GM19328 (cell line): ENCODE results near the gene TRPM2.

Experiments used
- ATAC-seq: cut with Tn5 transposase; IDR thresholded peaks from one replicate; pipeline ENCODE4 v1.9.1; 2021; ENCODE audit warnings: mild to moderate bottlenecking, moderate library complexity; ENCODE audit not compliant: unreplicated experiment

The TRPM2 gene

DNA sequence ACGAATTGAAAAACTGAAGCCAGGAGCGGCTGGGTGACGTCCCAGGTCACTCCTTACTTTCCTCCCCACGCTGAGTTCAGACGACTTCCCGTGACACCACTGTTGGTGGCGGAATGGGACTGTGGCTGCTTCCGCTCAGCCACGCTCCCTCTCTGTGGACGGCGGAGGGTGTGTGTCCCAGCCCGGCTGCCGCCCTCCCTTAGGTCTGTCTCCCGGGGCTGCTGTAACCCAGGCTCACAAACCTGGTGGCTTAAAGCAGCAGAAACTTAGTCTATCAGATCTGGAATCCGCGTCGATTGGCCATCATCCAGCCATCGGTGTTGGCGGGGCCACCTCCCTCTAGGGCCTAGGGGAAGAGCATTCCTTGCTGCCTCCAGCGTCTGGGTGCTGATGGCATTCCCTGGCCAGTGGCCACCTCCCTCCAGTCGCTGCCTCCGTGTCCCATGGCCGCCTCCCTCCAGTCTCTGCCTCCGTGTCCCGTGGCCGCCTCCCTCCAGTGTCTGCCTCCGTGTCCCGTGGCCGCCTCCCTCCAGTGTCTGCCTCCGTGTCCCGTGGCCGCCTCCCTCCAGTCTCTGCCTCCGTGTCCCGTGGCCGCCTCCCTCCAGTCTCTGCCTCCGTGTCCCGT, 17.5 kb downstream of the TRPM2 start:
- no peak for ATAC-seq

DNA sequence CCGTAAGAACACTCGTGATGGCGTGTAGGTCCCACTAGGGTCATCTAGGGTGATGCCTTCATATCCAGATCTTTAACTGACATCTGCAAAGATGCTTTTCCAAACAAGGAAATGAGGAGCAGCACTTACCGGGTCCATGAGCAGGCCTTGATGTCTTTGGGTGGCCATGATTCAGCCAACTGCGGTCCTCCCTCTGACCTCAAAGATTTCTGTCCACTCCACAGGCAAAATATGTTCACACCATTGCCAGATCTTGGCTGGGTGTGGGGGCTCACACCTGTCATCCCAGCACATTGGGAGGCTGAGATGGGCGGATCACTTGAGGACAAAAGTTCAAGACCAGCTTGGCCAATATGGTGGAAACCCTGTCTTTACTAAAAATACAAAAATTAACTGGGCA, 18.2 kb downstream of the TRPM2 start:
- ATAC-seq: no peak

DNA sequence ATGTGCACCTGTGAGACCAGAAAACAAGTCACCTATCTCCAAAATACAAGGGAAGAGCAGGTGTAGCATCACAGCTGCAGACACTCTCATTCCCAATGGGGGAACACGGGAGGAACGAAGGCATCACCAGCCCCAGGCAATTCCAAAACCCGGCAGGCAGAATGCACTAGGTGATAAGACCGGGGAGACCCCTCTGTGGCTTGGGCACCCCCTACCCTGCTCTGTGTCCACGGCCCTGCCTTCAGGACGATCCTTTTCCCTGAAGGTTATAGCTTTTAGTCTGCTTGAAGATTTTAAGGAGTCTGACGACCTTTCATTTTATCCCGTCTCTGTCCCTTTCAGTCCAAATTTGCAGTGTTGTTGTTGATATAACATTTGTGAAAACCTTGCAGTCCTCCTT, 19.2 kb downstream of the TRPM2 start:
- ATAC-seq: no peak

DNA sequence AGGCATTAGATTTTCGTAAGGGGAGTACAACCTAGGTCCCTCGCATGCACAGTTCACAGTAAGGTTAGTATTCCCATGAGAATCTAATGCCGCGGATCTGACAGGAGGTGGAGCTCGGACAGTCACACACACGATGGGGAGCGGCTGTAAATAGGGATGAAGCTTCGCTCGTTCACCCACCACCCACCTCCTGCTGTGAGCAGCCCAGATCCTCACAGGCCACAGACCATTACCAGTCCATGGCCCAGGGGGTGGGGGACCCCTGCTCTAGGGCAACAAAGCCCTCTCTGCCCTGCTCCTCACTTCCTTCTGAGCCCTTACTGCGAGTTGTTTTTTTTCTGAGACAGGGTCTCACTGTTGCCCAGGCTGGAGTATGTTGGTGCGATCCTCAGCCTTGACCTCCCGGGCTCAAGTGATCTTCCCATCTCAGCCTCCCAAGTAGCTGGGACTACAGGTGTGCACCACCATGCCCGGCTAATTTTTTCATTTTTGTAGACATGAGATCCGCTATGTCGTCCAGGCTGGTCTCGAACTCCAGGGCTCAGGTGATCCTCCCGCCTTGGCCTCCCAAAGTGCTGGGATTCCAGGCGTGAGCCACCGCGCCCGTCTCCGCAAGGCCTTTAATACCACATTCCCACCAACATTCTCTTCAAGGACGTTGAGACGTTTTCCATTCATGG, 21.3 kb downstream of the TRPM2 start:
- no peak for ATAC-seq

DNA sequence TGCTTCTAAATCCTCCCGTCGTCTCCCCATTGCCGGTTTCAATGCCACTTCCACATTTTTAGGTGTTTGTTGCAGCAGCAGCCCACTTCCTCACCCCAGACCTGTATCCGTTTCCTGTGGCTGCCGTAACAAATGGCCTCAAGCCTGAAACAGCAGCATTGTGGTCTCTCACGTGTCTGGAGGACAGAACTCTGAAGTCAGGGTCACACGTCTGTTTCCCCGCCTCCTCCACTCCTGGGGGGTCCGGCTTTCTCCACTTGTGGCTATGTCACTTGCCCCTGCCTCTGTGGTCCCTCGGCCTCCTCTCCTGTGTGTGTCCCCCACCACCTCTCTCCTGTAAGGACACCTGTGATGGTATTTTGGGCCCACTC, 21.8 kb downstream of the TRPM2 start:
- no peak for ATAC-seq

DNA sequence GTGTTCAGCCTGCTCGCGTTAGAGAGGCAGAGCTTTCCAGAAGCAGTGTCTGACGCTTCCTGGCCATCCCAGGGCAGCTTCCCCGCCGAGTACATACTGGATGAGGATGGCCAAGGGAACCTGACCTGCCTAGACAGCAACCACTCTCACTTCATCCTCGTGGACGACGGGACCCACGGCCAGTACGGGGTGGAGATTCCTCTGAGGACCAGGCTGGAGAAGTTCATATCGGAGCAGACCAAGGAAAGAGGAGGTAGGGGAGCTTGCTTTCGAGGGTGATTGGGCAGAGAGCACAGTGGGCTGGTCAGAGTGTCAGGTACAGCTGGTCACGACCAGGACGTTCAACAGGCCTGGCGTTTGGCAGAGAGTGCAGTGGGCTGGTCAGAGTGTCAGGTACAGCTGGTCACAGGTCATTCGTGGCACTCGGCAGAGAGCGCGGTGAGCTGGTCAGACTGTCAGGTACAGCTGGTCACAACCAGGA, 22.4 kb downstream of the TRPM2 start:
- no peak for ATAC-seq

DNA sequence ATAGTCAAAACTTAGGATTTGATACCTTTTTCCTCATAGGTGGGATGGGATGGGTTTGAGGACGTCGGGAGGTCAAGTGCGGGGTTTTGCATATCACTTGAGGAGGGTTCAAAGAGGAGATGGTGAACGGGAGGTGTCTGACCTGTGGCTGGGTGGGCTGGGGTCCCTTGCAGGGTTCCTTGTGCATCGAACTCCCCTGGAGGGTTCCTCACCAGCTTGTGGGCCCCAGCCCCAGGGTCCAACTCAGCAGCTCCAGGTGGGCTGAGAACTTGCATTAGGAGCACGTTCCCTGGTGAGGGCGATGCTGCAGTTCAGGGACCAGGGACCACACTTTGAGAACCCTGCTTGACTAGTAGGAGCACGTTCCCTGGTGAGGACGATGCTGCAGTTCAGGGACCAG, 23.2 kb downstream of the TRPM2 start:
- ATAC-seq: no peak

DNA sequence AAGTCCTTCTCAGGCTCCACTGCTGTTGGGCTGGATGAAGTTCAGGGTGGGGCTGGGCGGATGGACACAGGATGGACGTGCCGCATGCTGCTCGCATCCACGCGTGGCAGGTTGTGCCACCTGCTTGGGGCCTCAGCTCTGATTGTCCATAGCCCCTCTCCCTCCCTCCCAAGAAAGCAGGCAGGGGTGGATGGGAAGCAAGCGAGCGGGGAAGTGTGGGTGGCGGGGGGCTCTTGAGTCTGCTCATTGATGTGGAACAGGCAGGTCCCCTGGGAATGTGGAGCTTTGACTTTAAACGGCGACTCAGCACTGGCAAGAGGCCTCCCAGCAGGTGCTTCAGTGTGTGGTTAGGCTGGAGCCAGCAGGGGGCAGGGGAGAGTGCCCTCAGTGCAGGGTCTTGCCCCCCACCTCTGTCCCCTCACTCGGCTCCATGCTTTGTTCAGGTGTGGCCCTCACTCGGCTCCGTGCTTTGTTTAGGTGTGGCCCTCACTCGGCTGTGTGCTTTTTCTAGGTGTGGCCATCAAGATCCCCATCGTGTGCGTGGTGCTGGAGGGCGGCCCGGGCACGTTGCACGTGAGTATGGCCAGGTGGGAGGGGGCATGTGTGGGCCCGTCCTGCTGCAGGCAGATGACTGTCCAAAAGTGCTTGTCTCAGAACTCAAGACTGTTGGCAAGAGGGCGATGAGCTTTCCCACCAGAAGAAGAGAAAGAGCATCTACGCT, 23.9 kb downstream of the TRPM2 start:
- ATAC-seq: no peak

DNA sequence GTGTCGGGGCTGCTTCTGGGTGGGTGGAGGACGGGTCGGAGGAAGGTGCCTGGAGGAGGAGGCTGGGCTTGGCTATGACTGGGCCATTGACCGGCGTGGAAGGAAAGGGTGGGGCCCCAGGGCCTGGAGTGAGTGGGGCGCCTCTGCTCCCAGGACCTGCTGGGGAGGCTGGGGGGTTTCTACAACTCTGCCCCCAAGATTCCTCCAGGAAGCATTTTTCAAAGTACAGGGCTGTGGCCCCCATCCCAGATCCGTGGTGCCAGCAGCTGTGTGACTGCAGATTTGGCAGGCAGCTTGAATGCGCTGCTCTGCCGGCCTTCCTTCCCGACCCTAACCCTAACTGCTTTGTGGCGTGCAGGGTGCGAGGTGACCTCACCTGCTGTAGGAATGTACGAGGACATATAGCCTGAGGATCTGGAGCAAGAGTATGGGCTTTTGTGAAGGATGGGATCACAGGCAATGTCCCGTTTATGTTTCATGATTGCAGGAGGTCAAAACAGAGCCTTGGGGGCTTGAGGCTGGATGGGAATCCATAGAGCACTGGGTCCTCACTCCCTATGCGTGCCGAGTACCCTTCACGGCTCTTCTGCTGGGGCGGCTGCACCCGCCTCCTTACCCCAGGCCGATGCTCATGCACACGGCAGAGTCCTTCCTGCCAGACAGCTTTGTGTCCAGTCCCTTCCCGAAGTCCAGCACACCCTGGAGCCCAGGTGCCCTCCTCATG, 24.7 kb downstream of the TRPM2 start:
- no peak for ATAC-seq

DNA sequence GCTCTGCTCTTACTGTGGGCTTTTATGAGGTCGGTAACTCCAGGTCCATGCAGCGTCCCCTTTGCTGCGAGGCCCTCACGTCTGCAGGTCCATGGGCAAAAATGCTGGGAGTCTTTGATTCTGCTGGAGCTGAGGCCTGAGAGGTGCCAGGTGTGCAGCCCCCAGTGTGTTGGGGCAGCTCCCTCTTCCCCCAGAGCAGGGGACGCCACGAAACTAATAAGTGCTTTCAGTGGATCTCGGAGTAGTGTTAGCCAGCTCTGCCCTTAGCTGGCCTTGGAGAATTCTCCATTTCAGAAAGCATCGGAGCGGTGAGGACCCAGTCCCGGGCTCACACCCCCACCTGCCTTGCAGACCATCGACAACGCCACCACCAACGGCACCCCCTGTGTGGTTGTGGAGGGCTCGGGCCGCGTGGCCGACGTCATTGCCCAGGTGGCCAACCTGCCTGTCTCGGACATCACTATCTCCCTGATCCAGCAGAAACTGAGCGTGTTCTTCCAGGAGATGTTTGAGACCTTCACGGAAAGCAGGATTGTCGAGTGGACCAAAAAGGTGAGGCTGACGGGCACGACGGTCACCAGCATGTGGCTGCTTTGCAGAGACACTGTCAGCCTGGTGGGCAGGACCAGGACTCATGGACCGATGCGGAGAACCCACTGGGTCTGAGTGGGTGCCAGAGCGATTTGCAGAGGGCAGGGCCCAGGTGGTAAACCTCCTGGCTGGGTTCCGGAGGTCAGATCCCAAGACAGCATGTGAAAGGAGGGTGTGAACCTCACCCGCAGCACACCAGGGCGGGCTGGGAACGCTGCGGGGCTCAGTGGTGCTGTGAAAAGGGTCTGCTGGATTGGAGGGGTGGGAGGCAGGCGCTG, 25.5 kb downstream of the TRPM2 start:
- no peak for ATAC-seq

DNA sequence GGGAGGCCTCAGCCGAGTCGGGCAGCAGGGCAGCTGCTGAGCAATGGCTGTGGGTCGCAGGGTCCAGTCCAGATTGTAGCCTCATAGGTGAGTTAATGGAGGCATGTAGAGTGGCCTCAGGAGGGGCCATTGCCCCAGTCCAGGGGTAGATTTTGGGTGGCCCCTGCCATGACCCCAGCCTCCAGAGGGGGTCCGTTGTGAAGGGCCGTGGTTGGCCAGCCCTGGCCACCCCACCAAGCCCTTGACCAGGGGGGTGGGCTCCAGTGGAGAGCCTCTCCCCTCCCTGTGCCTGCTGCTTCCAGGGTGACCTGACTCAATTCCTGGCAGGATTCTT, 26.1 kb downstream of the TRPM2 start:
- ATAC-seq: no peak

DNA sequence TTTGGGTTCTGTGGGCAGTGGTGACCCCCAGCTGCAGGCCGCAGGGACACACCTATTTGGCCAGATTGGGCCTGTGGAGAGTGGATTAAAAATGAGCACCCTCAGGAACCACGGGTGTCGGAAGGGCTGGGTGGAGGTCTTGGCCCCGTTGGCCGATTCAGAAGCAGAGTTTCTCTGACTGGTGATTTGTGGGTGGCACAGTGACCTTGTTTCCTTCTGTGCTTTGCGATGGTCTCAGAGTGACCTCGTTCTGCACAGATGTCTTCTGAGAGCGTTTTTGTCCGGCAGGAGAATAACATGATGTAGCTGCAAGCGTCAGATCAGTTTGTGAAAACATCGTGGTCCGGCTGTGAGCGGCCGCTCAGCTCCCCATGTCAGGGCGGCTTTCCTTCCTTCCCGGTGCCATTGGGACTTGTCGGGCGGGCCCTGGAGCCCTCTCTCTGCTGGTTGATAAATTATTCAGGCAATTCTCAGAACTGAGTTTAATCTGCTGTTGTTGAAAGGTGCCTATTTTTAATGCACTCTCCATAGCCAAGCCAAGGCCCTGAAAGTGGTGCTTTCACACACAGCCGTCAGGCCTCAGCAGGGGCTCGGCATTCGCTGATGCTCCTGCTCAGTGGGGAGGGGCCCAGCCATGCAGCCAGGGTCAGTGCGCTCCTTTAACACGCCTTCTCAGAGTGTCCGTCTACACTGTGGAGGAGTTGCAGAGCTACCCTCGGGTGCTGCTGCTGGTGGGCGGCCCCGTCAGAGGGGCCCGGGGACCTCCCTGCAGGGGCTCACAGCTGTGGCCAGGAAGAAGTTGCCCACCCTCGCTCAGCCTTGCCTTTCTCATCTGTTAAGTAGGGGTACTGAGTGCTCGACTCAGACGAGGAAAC, 26.8 kb downstream of the TRPM2 start:
- ATAC-seq: no peak

DNA sequence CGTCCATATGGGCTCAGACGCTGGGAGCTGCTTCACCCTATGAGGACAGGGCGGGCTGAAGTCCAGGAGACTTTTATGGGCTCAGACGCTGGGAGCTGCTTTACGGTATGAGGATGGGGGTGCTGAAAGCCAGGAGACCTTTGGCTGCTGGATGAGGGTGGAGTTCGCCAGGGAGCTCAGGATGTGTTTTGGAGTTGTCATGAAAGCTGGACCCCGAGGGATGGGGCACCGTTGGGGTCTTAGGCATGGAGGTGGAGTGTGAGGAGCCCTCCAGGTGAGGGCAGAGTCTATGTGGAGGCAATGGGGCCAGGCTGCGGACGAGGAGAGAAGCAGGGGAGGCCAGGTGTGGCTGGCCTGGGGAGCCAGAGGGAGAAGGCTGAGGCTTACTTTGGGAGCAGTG, 27.5 kb downstream of the TRPM2 start:
- ATAC-seq: no peak

DNA sequence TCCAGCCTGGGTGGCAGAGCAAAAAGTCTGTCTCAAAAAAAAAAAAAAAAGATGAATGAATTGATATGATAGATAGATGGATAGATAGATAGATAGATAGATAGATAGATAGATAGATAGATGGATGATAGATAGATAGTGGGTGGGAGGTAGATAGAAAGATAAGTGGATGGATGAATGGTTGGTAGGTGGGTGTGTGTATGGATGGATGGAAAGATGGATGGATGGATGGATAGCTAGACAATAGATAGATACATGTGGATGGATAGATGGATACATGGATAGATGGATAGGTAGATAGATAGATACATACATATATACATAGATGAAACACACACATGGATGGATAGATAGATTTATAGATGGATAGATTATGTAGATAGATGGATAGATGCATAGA, 28.5 kb downstream of the TRPM2 start:
- ATAC-seq: no peak

DNA sequence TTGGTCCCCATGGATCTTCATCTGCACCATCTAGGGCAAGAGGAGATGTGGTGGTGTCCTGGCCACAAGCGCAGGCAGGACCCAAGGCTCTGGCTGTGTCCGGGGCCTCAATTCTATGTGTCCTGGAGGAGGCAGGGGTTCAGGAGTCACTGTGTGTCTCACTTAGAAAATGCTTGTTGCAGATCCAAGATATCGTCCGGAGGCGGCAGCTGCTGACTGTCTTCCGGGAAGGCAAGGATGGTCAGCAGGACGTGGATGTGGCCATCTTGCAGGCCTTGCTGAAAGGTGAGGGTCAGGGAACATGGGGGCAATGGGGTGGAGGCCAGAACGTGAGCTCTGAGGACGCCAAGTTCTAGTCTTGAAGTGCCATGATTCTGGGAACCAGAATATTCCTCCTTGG, 29.1 kb downstream of the TRPM2 start:
- no peak for ATAC-seq

DNA sequence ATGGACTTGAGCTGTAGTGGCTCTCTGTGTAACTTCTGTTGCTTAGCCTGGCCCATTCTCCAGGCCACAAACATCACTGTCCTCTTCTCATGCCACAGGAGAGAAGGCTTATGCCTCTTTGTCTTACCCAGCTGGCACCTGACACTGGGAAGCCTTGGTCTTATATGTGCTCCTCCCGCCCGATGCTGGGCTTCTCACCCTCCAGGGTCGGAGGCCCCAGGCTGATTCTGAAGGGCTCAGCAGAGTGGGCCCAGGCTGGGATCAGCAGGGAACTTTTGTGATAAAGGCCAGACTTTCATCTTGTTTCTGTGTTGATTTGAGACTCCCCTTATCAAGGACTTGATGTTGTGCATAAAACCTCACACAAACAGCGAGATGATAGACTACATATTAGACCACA, 29.8 kb downstream of the TRPM2 start:
- ATAC-seq: no peak

DNA sequence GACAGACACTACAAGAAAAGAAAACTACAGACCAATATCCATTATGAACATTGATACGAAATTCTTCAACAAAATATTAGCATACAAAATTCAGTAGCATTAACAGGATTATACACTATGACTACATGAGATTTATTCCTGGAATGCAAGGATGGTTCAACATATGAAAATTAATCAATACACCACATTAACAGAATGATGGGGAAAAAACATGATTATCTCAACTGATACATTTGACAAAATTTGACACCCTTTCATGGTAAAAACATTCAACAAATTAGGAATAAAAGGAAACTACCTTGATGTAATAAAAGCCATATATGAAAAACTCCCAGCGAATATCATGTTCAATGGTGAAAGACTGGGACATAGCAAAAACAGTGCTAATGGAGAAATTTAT, 31.5 kb downstream of the TRPM2 start:
- ATAC-seq: no peak

DNA sequence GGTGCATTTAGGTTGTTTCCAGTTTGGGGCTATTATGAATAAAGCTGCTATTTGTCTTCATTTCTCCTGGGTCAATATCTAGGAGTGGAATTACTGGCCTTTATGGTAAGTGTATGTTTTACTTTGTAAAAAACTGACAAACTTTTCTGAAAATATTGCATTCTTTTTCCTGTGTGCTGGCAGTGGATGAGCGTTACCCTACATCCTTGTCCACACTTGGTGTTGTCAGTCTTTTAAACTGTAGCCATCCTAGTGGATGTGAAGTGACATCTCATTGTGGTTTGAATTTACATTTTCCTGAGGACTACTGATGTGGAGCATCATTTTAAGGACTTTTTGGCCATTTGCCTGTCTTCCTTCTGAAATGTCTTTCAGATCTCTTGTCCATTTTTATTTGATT, 35.9 kb downstream of the TRPM2 start:
- ATAC-seq: no peak

DNA sequence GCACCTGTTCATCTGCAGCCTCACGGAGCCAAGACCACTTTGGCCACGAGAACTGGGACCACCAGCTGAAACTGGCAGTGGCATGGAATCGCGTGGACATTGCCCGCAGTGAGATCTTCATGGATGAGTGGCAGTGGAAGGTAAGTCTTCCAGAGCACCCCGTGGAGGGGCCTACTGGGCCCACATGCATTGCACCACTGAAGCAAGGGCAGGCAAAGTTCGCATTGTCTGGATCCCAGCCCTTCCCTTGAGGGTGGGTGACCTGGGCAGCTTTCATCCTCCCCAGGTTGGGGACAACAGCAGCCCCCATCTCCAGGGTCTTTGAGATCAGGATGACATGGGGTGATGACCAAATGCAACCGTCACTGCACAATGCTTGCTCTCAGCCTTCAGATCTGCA, 37.5 kb downstream of the TRPM2 start:
- ATAC-seq: no peak
